Stomach smooth muscle (tissue), 2 donors: ENCODE measurements around the gene AKAP9.
"Not testable (repeated sequence)": the region's sequence is repeated elsewhere in the genome, so short reads cannot be mapped to it uniquely, and the experiment has no call there.

Experiments
- H3K27ac ChIP-seq: one replicate; pipeline ENCODE4 v1.7.0; 2013; ENCODE audit warnings: mild to moderate bottlenecking, low read length, inconsistent platforms
- H3K27me3 ChIP-seq, 2 donors: one replicate each; pipeline ENCODE4 v1.7.0; 2013; ENCODE audit warnings: low read length in 2 of 2; ENCODE audit not compliant: insufficient read depth in 2 of 2, control insufficient read depth in 1 of 2
- H3K36me3 ChIP-seq, 2 donors: one replicate each; pipeline ENCODE4 v1.7.0; 2013; ENCODE audit warnings: low read length in 2 of 2; ENCODE audit not compliant: control insufficient read depth in 2 of 2, insufficient read depth in 2 of 2
- H3K4me1 ChIP-seq: one replicate; pipeline ENCODE4 v1.7.0; 2013; ENCODE audit warnings: low read length; ENCODE audit not compliant: control insufficient read depth, insufficient read depth
- H3K4me3 ChIP-seq, 2 donors: one replicate each; pipeline ENCODE4 v1.7.0; 2013; ENCODE audit warnings: low read length in 2 of 2
- H3K9ac ChIP-seq, 2 donors: one replicate each; pipeline ENCODE4 v1.7.0; 2013; ENCODE audit warnings: low read length in 2 of 2, mild to moderate bottlenecking in 1 of 2
- H3K9me3 ChIP-seq, 2 donors: one replicate each; pipeline ENCODE4 v1.7.0; 2013; ENCODE audit warnings: low read length in 2 of 2; ENCODE audit not compliant: control insufficient read depth in 2 of 2
- donor health status: healthy.
- donor health status: Pancreatic carcinoma.

The AKAP9 gene

GRCh38 chr7:92083922-92084321 lies 143.3 kb downstream of the AKAP9 start:
- H3K27ac ChIP-seq: not testable (repeated sequence)
- peaks cover 16 to 36% of the 10 kb centered on the region in 2 donors for H3K36me3 ChIP-seq

GRCh38 chr7:92088266-92088665 lies 147.6 kb downstream of the AKAP9 start:
- Histone ChIP-seq H3K36me3 (peaks cover 22 to 39% of the 10 kb centered on the region in 2 donors), H3K9ac (no peak overlapping the region), H3K27ac (no peak overlapping the region), H3K4me1 (no peaks in the 10 kb centered on the region), H3K4me3 (no peak overlapping the region), H3K9me3 (no peaks in the 10 kb centered on the region), H3K27me3 (no peaks in the 10 kb centered on the region)

More at GRCh38 chr7:92083922-92084321, 143.3 kb downstream of the AKAP9 start:
- H3K9me3 ChIP-seq, H3K27me3 ChIP-seq, H3K9ac ChIP-seq, H3K4me1 ChIP-seq, H3K4me3 ChIP-seq: not testable (repeated sequence)

- no peak overlapping the region for H3K4me3 ChIP-seq
- H3K27ac ChIP-seq: no peak overlapping the region
- H3K36me3 ChIP-seq: peaks cover 22 to 38% of the 10 kb centered on the region in 2 donors
- H3K4me1 ChIP-seq: no peaks in the 10 kb centered on the region
- no peak overlapping the region for H3K9ac ChIP-seq
- H3K27me3 ChIP-seq: no peaks in the 10 kb centered on the region
- no peaks in the 10 kb centered on the region for H3K9me3 ChIP-seq
Observed at GRCh38 chr7:92092210-92092609, 151.5 kb downstream of the AKAP9 start.

- Histone ChIP-seq H3K9me3 (no peaks in the 10 kb centered on the region), H3K27ac (no peak overlapping the region), H3K4me3 (no peak overlapping the region), H3K27me3 (no peaks in the 10 kb centered on the region), H3K36me3 (peaks cover 36 to 50% of the 10 kb centered on the region in 2 donors), H3K4me1 (no peaks in the 10 kb centered on the region), H3K9ac (no peak overlapping the region)
Observed at GRCh38 chr7:92095380-92095779, 154.7 kb downstream of the AKAP9 start.

- Histone ChIP-seq H3K4me3 (no peak overlapping the region), H3K4me1 (no peaks in the 10 kb centered on the region), H3K27ac (no peak overlapping the region), H3K9ac (no peak overlapping the region), H3K36me3 (peaks cover 46 to 57% of the 10 kb centered on the region in 2 donors), H3K27me3 (no peaks in the 10 kb centered on the region), H3K9me3 (no peaks in the 10 kb centered on the region)
Observed at GRCh38 chr7:92100534-92100933, 159.9 kb downstream of the AKAP9 start.

- not testable (repeated sequence) for H3K27ac ChIP-seq, H3K27me3 ChIP-seq, H3K4me1 ChIP-seq, H3K9ac ChIP-seq, H3K9me3 ChIP-seq, H3K4me3 ChIP-seq
- H3K36me3 ChIP-seq: peaks cover 38 to 50% of the 10 kb centered on the region in 2 donors
Observed at GRCh38 chr7:92102862-92103261, 162.2 kb downstream of the AKAP9 start.

- peaks cover 13 to 29% of the 10 kb centered on the region in 2 donors for H3K36me3 ChIP-seq
- no peaks in the 10 kb centered on the region for H3K4me1 ChIP-seq
Observed at GRCh38 chr7:92108821-92109220, 168.2 kb downstream of the AKAP9 start.

GRCh38 chr7:92110857-92111256 lies 170.2 kb downstream of the AKAP9 start:
- Histone ChIP-seq H3K27me3 (no peaks in the 10 kb centered on the region), H3K27ac (no peak overlapping the region), H3K4me1 (no peaks in the 10 kb centered on the region), H3K9me3 (no peaks in the 10 kb centered on the region), H3K36me3 (peaks cover 11 to 23% of the 10 kb centered on the region in 2 donors), H3K4me3 (no peak overlapping the region), H3K9ac (no peak overlapping the region)

More at GRCh38 chr7:92108821-92109220, 168.2 kb downstream of the AKAP9 start:
- Histone ChIP-seq H3K27ac (no peak overlapping the region), H3K9me3 (no peaks in the 10 kb centered on the region), H3K27me3 (no peaks in the 10 kb centered on the region), H3K9ac (no peak overlapping the region), H3K4me3 (no peak overlapping the region)

GRCh38 chr7:92115821-92116220 lies 175.2 kb downstream of the AKAP9 start:
- Histone ChIP-seq H3K9ac (no peak overlapping the region), H3K4me3 (no peak overlapping the region), H3K9me3 (no peaks in the 10 kb centered on the region), H3K36me3 (peaks cover 5 to 14% of the 10 kb centered on the region in 2 donors), H3K27ac (no peak overlapping the region), H3K27me3 (no peaks in the 10 kb centered on the region), H3K4me1 (no peaks in the 10 kb centered on the region)

GRCh38 chr7:92116949-92117348 lies 176.3 kb downstream of the AKAP9 start:
- Histone ChIP-seq H3K9ac (no peak overlapping the region), H3K27me3 (no peaks in the 10 kb centered on the region), H3K9me3 (no peaks in the 10 kb centered on the region), H3K27ac (no peak overlapping the region), H3K4me3 (no peak overlapping the region), H3K4me1 (no peaks in the 10 kb centered on the region), H3K36me3 (peaks cover 13 to 18% of the 10 kb centered on the region in 2 donors)

GRCh38 chr7:92119213-92119759 lies 178.6 kb downstream of the AKAP9 start:
- H3K9ac ChIP-seq: no peak overlapping the region
- H3K4me3 ChIP-seq: no peak overlapping the region
- no peaks in the 10 kb centered on the region for H3K27me3 ChIP-seq
- peaks cover 19 to 36% of the 10 kb centered on the region in 2 donors for H3K36me3 ChIP-seq
- H3K9me3 ChIP-seq: no peaks in the 10 kb centered on the region
- no peaks in the 10 kb centered on the region for H3K4me1 ChIP-seq
- no peak overlapping the region for H3K27ac ChIP-seq
